Left lung (tissue), 10 donors: Measurements from ENCODE around the gene RNLS. TPM values are rescaled to one million over a fixed set of nuclear protein-coding genes. Genes with fewer than 3 reads are reported as not detected.
"Not testable (repeated sequence)": the region's sequence is repeated elsewhere in the genome, so short reads cannot be mapped to it uniquely, and the experiment has no call there.

ENCODE experiments used
- ATAC-seq: fragments of 200-7000 bp; cut with Tn5 transposase; one replicate; pipeline ENCODE4 v1.9.1; 2020; ENCODE audit warnings: moderate library complexity
- DNase-seq, 4 donors: peaks; one replicate each; pipeline ENCODE4 v3.0.0-alpha.2; 2013 to 2020
- H3K27ac ChIP-seq, 2 donors: fragments of 200-600 bp; sonication (generic) in 1 of 2; one replicate each; pipeline versions ENCODE4 v1.5.0 to v1.8.0; 2020 to 2021
- H3K27me3 ChIP-seq, 2 donors: fragments of 200-600 bp; sonication (generic) in 1 of 2; one replicate each; pipeline versions ENCODE4 v1.5.0 to v1.8.0; 2020 to 2021
- H3K36me3 ChIP-seq, 2 donors: fragments of 200-600 bp; sonication (generic) in 1 of 2; one replicate each; pipeline versions ENCODE4 v1.5.0 to v1.8.0; 2020 to 2021
- H3K4me1 ChIP-seq, 2 donors: fragments of 200-600 bp; one replicate each; pipeline ENCODE4 v1.8.0; 2021
- H3K4me3 ChIP-seq, 2 donors: fragments of 200-600 bp; sonication (generic) in 1 of 2; one replicate each; pipeline versions ENCODE4 v1.5.0 to v1.8.0; 2020 to 2021; ENCODE audit warnings: mild to moderate bottlenecking in 1 of 2
- H3K9me3 ChIP-seq, 2 donors: fragments of 200-600 bp; sonication (generic) in 1 of 2; one replicate each; pipeline versions ENCODE4 v1.5.0 to v1.8.0; 2020 to 2021
- intact Hi-C, 2 donors: fragments of 100-400 bp; cut with DNase I; formaldehyde crosslinking; loops; one replicate each; pipeline versions ENCODE4 v1.11.2 to v1.14.2; 2022
- polyA plus RNA-seq, 6 donors: library from polyadenylated mRNA; unstranded; fragments of 120-200 nt; gene quantifications; one replicate each; pipeline ENCODE4 v1.2.1, GENCODE V29; 2013; ENCODE audit not compliant: insufficient read length in 6 of 6
- total RNA-seq, 2 donors: library from RNA; stranded (reverse); fragmentation: NEBNext Ultra II Directional; extraction: Animal tissue kit (Norgen Biotek cat#: 25700); gene quantifications; one replicate each; pipeline ENCODE4 v1.2.1, GENCODE V29; 2021
- TF ChIP-seq, protein P1 (sequence below), 2 donors: fragments of 200-600 bp; sonication (generic) in 1 of 2; IDR thresholded peaks; one replicate each; pipeline versions ENCODE4 v1.5.0 to v1.8.0; 2021; ENCODE audit warnings: antibody characterized with exemption in 2 of 2
- donor health status: DM: no; HTN: yes; CAD: no.
- donor health status: DM: no; HTN: no; CAD: no.

RNLS gene
- total and polyA plus RNA-seq, 8 donors = 4.1 to 8.8 (median 5.2) TPM

DNA sequence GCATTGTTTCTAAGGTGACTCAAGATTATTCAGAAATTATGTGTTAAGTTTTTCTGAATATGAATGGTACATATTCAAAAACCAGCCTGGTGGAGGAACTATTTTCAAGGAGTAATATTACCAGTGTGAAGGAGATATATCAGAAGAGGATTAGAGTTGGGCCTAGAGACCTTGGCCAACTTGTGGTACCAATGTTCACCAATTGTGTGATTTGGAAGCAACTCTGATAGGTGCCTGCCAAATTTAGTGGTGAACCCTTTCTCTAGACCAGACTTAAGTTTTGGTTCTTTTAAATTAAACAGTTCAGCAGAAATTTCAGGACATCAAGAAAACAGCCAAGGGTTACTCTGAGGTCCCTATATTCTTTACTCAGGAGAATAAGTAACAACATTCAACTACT is 88.6 kb downstream of the RNLS start:
- H3K36me3 ChIP-seq = no peaks in the 10 kb centered on the region
- no peaks in the 10 kb centered on the region for H3K27me3 ChIP-seq
- no peak overlapping the region for H3K27ac ChIP-seq
- peaks cover 0 to 2% of the 10 kb centered on the region in 2 donors for H3K4me1 ChIP-seq
- TF ChIP-seq, protein P1, sequence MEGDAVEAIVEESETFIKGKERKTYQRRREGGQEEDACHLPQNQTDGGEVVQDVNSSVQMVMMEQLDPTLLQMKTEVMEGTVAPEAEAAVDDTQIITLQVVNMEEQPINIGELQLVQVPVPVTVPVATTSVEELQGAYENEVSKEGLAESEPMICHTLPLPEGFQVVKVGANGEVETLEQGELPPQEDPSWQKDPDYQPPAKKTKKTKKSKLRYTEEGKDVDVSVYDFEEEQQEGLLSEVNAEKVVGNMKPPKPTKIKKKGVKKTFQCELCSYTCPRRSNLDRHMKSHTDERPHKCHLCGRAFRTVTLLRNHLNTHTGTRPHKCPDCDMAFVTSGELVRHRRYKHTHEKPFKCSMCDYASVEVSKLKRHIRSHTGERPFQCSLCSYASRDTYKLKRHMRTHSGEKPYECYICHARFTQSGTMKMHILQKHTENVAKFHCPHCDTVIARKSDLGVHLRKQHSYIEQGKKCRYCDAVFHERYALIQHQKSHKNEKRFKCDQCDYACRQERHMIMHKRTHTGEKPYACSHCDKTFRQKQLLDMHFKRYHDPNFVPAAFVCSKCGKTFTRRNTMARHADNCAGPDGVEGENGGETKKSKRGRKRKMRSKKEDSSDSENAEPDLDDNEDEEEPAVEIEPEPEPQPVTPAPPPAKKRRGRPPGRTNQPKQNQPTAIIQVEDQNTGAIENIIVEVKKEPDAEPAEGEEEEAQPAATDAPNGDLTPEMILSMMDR (IDR thresholded peaks at IDR 0.05) = no peak
- DNase-seq (no peak), ATAC-seq (no peak)
- H3K9me3 ChIP-seq = no peaks in the 10 kb centered on the region
- H3K4me3 ChIP-seq = no peak overlapping the region
- intact Hi-C loops = no loop called here

DNA sequence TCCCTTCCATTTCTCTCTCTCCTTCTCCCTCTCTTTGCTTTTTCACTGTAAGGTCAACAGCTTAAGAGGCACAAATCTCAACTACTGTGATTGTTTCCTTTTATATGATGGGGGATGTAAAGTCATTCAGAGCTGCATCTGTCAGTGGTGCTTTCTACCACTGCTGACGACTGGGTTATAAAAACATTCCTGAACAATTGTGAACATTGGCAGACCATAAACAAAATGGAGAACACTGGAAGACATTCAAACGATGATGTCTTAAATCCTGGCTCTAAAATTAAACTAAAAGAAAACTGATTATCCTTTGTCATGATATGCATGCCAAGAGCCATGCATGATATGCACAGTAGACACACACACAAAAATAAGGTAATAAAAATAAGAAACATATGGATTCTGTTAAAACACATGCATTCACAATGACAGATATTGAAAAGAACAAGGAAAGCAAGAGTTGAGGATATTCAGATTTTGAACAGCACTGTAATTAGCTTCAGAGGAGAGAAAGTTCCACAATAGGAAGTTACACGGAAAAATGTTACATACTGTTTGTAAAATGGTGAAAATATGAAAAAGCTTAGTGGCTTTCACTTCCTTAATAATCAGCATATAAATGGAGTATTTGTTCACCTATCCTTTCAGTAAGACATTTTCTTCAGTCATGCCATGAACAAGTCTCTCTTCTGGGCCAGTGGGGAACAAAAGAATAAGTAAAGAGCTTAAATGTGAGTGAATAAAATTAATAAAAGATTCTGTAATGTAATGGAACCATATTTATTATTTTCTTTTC is 89.2 kb downstream of the RNLS start:
- H3K4me3 ChIP-seq = no peak overlapping the region
- ATAC-seq (no peak), DNase-seq (peak in 2 of 4 donors; percentile 42 to 47)
- TF ChIP-seq, protein P1 (IDR thresholded peaks at IDR 0.05) = no peak
- no peaks in the 10 kb centered on the region for H3K9me3 ChIP-seq
- H3K27me3 ChIP-seq = no peaks in the 10 kb centered on the region
- no peak overlapping the region for H3K27ac ChIP-seq
- intact Hi-C loops = no loop called here
- H3K36me3 ChIP-seq = no peaks in the 10 kb centered on the region
- no peaks in the 10 kb centered on the region for H3K4me1 ChIP-seq

DNA sequence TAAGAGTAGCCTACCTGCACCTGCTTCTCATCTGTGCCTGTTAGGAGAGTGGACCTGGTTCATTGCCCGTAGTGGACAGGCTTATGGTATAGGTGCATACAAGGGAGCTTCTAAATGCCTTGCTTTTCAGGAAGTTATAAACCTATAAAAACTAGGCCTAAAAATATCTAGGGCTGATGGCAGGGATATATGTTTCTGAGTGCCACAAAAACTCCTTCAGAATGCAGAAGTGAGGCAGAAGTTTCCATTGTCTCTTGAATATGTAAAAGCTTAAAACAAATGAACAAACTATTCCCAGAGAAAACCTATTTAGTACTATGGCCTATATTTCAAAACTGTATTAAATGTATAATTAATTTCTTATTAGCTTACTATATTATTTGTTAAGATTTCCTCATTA is 91.8 kb downstream of the RNLS start:
- Histone ChIP-seq H3K4me3 (no peak overlapping the region), H3K27me3 (no peaks in the 10 kb centered on the region), H3K27ac (no peak overlapping the region), H3K9me3 (no peaks in the 10 kb centered on the region), H3K36me3 (no peaks in the 10 kb centered on the region), H3K4me1 (no peaks in the 10 kb centered on the region)
- TF ChIP-seq, protein P1 (IDR thresholded peaks at IDR 0.05) = no peak
- DNase-seq = no peak
- intact Hi-C loops = no loop called here
- ATAC-seq = no peak

DNA sequence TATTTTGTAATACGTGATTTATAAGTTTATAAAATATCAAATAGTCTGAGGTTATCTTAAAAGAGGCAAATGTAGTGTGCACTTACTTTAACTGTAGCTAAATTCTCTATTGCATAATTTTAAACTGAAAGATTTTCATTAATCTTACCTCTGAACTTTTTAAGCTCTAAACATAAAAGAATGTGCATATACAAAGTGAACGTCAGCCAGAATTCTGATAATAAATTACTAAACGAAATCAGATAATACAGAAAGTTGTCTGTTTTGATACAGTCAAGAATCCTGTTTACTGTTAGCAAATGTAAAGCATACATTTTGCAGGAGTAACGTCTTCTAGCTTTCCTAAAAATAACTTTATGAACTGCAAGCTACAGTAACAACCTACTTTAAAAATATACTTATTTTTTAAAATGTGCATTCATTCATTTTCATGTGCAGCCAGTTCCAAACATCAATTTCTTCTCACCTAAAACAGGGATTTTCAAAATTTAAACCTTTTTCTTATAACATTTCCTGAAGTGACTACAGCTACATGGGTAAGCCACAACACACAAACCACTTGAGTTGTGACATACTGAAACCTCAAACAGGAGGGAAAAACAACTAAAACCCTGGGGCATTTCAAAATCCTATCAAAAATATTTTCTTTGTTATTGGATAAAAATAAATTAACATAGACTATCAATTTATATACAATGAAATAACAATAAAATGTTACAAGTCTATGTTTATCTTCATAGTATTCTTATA is 92.7 kb downstream of the RNLS start:
- intact Hi-C loops = no loop called here
- no peaks in the 10 kb centered on the region for H3K36me3 ChIP-seq
- no peak for DNase-seq
- H3K27me3 ChIP-seq = no peaks in the 10 kb centered on the region
- no peaks in the 10 kb centered on the region for H3K9me3 ChIP-seq
- no peak for ATAC-seq
- no peak overlapping the region for H3K27ac ChIP-seq
- H3K4me1 ChIP-seq = no peaks in the 10 kb centered on the region
- TF ChIP-seq, protein P1 (IDR thresholded peaks at IDR 0.05) = no peak
- H3K4me3 ChIP-seq = no peak overlapping the region

DNA sequence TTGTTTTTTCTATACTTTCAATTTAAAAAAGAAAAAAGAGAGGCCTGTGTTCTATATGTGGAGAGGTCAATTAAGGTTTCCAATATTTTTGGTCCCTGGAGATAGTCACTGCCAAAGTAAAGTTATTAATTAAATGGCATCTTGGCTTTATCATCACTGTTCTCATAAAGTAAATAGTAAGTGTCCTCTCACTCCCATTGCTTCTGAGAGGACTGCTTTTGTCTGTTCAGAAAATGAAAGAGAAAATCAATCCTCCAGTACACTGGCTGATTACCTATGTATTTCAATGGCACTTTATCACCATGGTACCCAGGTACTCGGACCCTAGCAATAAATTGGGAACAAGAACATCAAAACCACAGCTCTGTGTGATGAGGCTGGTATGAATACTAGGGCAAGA is 94.0 kb downstream of the RNLS start:
- ATAC-seq = no peak
- Histone ChIP-seq H3K4me1 (no peaks in the 10 kb centered on the region), H3K27me3 (no peaks in the 10 kb centered on the region), H3K9me3 (no peaks in the 10 kb centered on the region), H3K27ac (no peak overlapping the region), H3K36me3 (no peaks in the 10 kb centered on the region), H3K4me3 (no peak overlapping the region)
- no peak for DNase-seq
- TF ChIP-seq, protein P1 (IDR thresholded peaks at IDR 0.05) = no peak
- intact Hi-C loops = no loop called here

DNA sequence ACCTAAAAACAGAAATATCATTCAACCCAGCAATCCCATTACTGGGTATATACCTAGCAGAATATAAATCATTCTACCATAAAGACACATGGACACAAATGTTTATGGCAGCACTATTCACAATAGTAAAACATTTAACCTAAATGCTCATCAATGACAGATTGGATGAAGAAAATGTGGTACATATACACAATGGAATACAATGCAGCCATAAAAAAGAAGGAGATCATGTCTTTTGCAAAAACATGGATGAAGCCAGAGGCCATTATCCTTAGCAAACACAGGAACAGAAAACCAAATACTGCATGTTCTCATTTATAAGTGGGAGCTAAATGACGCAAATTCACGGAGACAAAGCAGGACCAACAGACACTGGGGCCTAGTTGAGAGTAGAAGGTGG is 96.3 kb downstream of the RNLS start:
- intact Hi-C loops, H3K36me3 ChIP-seq, ATAC-seq, H3K4me1 ChIP-seq, H3K4me3 ChIP-seq, H3K27ac ChIP-seq, H3K9me3 ChIP-seq, DNase-seq, H3K27me3 ChIP-seq: not testable (repeated sequence)
